ENCODE measurements around the gene PLOD2.

GRCh38 chr3:146129750-146130149, 31.2 kb downstream of the PLOD2 start:
- TF ChIP-seq CTCF (IDR thresholded peaks at IDR 0.05 in 4 of 5, conservative IDR thresholded peaks at IDR 0.05 in 1 of 5) = no peak
- TF ChIP-seq POLR2A (IDR thresholded peaks at IDR 0.05) = no peak

Measured in gastrocnemius medialis (tissue), 4 donors.